Mesendoderm (in vitro differentiated cells): ENCODE data around the gene PYCR2.
A peak's percentile ranks its signal among the peaks of the same experiment; 100 is the strongest.

Experiments
- DNase-seq: peaks from one replicate; pipeline ENCODE4 v3.0.0; 2013
- H2AK5ac ChIP-seq: 2 replicates; pipeline ENCODE4 v1.6.1; 2013; ENCODE audit warnings: low read length, inconsistent platforms
- H2BK120ac ChIP-seq: 2 replicates; pipeline ENCODE4 v1.6.1; 2013; ENCODE audit warnings: low read depth, mild to moderate bottlenecking, low read length, moderate library complexity, mixed read lengths
- H2BK15ac ChIP-seq: replicated peaks from 2 replicates; pipeline ENCODE4 v1.6.1; 2013; ENCODE audit warnings: low read depth, mild to moderate bottlenecking, moderate library complexity
- H2BK5ac ChIP-seq: 2 replicates; pipeline ENCODE4 v1.6.1; 2013; ENCODE audit warnings: low read length, inconsistent platforms
- H3K18ac ChIP-seq: 2 replicates; pipeline ENCODE4 v1.6.1; 2013; ENCODE audit warnings: mild to moderate bottlenecking, low read length, mixed read lengths
- H3K23ac ChIP-seq: one replicate; pipeline ENCODE4 v1.6.1; 2013; ENCODE audit warnings: low read length
- H3K27ac ChIP-seq: 2 replicates; pipeline ENCODE4 v1.5.1; 2013; ENCODE audit warnings: low read depth, mild to moderate bottlenecking, inconsistent platforms, low read length, moderate library complexity
- H3K27me3 ChIP-seq: 2 replicates; pipeline ENCODE4 v1.6.1; 2013; ENCODE audit warnings: low read length, control low read depth, mild to moderate bottlenecking, inconsistent platforms; ENCODE audit not compliant: insufficient read depth, poor library complexity
- H3K36me3 ChIP-seq: 2 replicates; pipeline ENCODE4 v1.6.1; 2013; ENCODE audit warnings: low read length, inconsistent platforms; ENCODE audit not compliant: control insufficient read depth, insufficient read depth
- H3K4ac ChIP-seq: one replicate; pipeline ENCODE4 v1.6.1; 2013; ENCODE audit warnings: low read depth, mild to moderate bottlenecking, low read length, moderate library complexity
- H3K4me1 ChIP-seq: 2 replicates; pipeline ENCODE4 v1.6.1; 2013; ENCODE audit warnings: low read depth, low read length, inconsistent platforms; ENCODE audit not compliant: control insufficient read depth
- H3K4me2 ChIP-seq: 2 replicates; pipeline ENCODE4 v1.6.1; 2013; ENCODE audit warnings: low read length
- H3K4me3 ChIP-seq: 2 replicates; pipeline ENCODE4 v1.5.1; 2013; ENCODE audit warnings: mild to moderate bottlenecking, low read length
- H3K56ac ChIP-seq: one replicate; pipeline ENCODE4 v1.6.1; 2013; ENCODE audit warnings: low read length
- H3K79me1 ChIP-seq: 2 replicates; pipeline ENCODE4 v1.6.1; 2013; ENCODE audit warnings: low read length, inconsistent platforms
- H3K79me2 ChIP-seq: 2 replicates; pipeline ENCODE4 v1.6.1; 2013; ENCODE audit warnings: mild to moderate bottlenecking, low read length; ENCODE audit not compliant: control insufficient read depth, insufficient read depth
- H3K9ac ChIP-seq: 2 replicates; pipeline ENCODE4 v1.6.1; 2013; ENCODE audit warnings: low read length, inconsistent platforms
- H4K5ac ChIP-seq: one replicate; pipeline ENCODE4 v1.6.1; 2013; ENCODE audit warnings: low read length
- H4K8ac ChIP-seq: one replicate; pipeline ENCODE4 v1.6.1; 2013; ENCODE audit warnings: low read depth, mild to moderate bottlenecking, control low read depth, low read length, moderate library complexity
- WGBS: extraction: QIAGEN DNeasy Blood & Tissue Kit; methylation state at CpG from one replicate; pipeline ENCODE4 v1.1.7; 2013; ENCODE audit warnings: low lambda C conversion rate, missing lambda C conversion rate; ENCODE audit not compliant: insufficient coverage; ENCODE audit errors: extremely low coverage; 5-methylcytosine and 5-hydroxymethylcytosine counted together

PYCR2 gene

GRCh38 chr1:225896937-225897549, 27.0 kb downstream of the PYCR2 start:
- WGBS, result no CpG with 5 or more reads among the region's 7 CpGs
- peak overlapping the region; percentile 56 for H3K27ac ChIP-seq

DNA sequence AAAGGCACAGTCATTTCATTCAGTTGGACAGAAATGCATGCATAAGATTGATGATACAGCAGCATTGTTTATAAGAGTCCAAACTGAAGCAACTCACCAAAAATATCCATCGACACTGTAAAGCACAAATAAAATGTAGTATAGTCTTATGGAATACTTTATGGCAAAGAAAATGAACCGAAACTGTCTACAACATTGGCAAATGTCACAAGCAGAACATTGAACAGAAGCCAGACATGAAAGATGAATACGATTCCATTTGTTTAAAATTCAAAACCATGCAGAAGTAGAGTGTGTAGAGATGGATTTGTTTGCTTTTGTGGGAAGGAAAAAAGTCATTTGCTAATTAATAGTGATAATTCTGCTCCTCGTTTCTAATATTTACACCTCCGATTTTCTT, 27.6 kb downstream of the PYCR2 start:
- peaks cover 21% of the 10 kb centered on the region for H3K4me1 ChIP-seq
- DNase-seq, result no peak
- H2AK5ac ChIP-seq, result no peak overlapping the region
- no CpG with 5 or more reads among the region's 5 CpGs for WGBS
- no peak overlapping the region for H2BK120ac ChIP-seq
- no peak overlapping the region for H3K4me2 ChIP-seq
- no peak overlapping the region for H3K27ac ChIP-seq
- H3K4ac ChIP-seq, result no peak overlapping the region
- no peak overlapping the region for H2BK15ac ChIP-seq
- H4K8ac ChIP-seq, result no peak overlapping the region
- H3K23ac ChIP-seq, result no peak overlapping the region
- no peak overlapping the region for H4K5ac ChIP-seq
- no peaks in the 10 kb centered on the region for H3K79me1 ChIP-seq
- no peak overlapping the region for H2BK5ac ChIP-seq
- H3K4me3 ChIP-seq, result no peak overlapping the region
- no peak overlapping the region for H3K9ac ChIP-seq
- no peaks in the 10 kb centered on the region for H3K79me2 ChIP-seq
- H3K56ac ChIP-seq, result peak overlapping the region; percentile 91
- H3K36me3 ChIP-seq, result no peaks in the 10 kb centered on the region
- H3K27me3 ChIP-seq, result no peaks in the 10 kb centered on the region
- no peak overlapping the region for H3K18ac ChIP-seq

More at GRCh38 chr1:225896937-225897549, 27.0 kb downstream of the PYCR2 start:
- Histone ChIP-seq H4K5ac (peak overlapping the region; percentile 30), H3K56ac (peak overlapping the region; percentile 91), H3K23ac (peak overlapping the region; percentile 85), H3K4ac (no peak overlapping the region), H2BK120ac (no peak overlapping the region), H3K18ac (peak overlapping the region; percentile 29), H3K79me2 (no peaks in the 10 kb centered on the region), H3K36me3 (no peaks in the 10 kb centered on the region), H3K9ac (peak overlapping the region; percentile 61), H2AK5ac (peak overlapping the region; percentile 98), H2BK5ac (peak overlapping the region; percentile 97), H3K27me3 (no peaks in the 10 kb centered on the region), H4K8ac (no peak overlapping the region), H3K4me1 (peaks cover 21% of the 10 kb centered on the region), H2BK15ac (no peak overlapping the region), H3K4me3 (no peak overlapping the region), H3K4me2 (no peak overlapping the region), H3K79me1 (no peaks in the 10 kb centered on the region)
- peak; percentile 56 for DNase-seq

DNA sequence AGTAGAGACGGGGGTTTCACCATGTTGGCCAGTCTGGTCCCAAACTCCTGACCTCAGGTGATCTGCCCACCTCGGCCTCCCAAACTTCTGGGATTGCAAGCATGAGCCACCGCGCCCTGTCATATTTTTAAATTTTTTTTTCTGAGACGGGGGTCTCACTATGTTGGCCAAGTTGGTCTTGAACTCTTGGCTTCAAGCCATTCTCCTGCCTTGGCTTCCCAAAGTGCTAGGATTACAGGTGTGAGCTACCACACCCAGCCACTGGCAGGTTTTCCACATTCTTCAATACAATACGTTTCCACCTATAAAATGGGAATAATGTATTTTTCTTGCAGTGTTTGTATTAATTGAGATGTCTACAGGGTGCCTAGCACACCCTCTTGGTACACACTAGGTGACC, 31.7 kb downstream of the PYCR2 start:
- Histone ChIP-seq H3K4me3 (no peak overlapping the region), H3K27ac (no peak overlapping the region), H3K4me2 (no peak overlapping the region), H2AK5ac (no peak overlapping the region), H3K36me3 (no peaks in the 10 kb centered on the region), H2BK15ac (no peak overlapping the region), H3K79me1 (no peaks in the 10 kb centered on the region), H4K8ac (no peak overlapping the region), H2BK5ac (no peak overlapping the region), H3K23ac (no peak overlapping the region), H3K9ac (no peak overlapping the region), H3K56ac (no peak overlapping the region), H3K27me3 (no peaks in the 10 kb centered on the region), H4K5ac (no peak overlapping the region), H2BK120ac (no peak overlapping the region), H3K79me2 (no peaks in the 10 kb centered on the region), H3K18ac (no peak overlapping the region), H3K4ac (no peak overlapping the region), H3K4me1 (peaks cover 22% of the 10 kb centered on the region)
- no peak for DNase-seq
- WGBS, result no CpG with 5 or more reads among the region's 6 CpGs

DNA sequence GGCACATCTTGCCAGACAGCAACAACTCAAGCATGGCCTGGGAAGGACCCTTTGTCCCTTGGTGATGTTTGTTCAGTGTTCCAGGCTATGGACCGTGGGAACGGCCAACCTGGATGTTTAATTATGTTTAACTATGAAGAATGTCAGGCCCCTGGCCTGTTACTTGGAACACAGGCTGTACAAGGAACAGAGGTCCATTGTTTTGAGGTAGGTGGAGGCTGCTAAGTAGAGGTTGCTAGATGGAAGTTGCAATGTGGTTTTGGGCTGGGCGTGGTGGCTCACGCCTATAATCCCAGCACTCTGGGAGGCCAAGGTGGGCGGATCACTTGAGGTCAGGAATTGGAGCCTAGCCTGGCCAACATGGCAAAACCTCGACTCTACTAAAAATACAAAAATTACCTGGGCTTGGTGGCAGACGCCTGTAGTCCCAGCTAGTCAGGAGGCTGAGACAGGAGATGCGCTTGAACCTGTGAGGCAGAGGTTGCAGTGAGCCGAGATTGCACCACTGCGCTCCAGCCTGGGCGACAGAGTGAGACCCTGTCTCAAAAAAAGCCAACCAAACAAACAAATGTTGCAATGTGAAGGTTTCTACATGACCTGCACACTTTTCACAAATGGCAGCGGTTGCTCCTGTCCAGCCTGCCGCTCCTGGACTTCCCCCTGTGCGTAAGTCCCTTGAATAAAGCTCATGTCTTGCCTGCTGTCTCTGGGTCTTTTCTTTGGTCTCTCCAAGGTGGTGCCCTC, 32.6 kb downstream of the PYCR2 start:
- Histone ChIP-seq H3K79me2 (no peaks in the 10 kb centered on the region), H3K27ac (no peak overlapping the region), H2BK15ac (no peak overlapping the region), H3K36me3 (no peaks in the 10 kb centered on the region), H2AK5ac (peak overlapping the region; percentile 97), H4K8ac (no peak overlapping the region), H4K5ac (no peak overlapping the region), H3K18ac (peak overlapping the region; percentile 76), H2BK120ac (no peak overlapping the region), H3K4me1 (peaks cover 16% of the 10 kb centered on the region), H3K79me1 (no peaks in the 10 kb centered on the region), H2BK5ac (peak overlapping the region; percentile 90), H3K23ac (no peak overlapping the region), H3K4ac (peak overlapping the region; percentile 65), H3K56ac (peak overlapping the region; percentile 80), H3K4me3 (no peak overlapping the region), H3K4me2 (no peak overlapping the region), H3K9ac (no peak overlapping the region), H3K27me3 (no peaks in the 10 kb centered on the region)
- no peak for DNase-seq
- WGBS, result no CpG with 5 or more reads among the region's 14 CpGs

DNA sequence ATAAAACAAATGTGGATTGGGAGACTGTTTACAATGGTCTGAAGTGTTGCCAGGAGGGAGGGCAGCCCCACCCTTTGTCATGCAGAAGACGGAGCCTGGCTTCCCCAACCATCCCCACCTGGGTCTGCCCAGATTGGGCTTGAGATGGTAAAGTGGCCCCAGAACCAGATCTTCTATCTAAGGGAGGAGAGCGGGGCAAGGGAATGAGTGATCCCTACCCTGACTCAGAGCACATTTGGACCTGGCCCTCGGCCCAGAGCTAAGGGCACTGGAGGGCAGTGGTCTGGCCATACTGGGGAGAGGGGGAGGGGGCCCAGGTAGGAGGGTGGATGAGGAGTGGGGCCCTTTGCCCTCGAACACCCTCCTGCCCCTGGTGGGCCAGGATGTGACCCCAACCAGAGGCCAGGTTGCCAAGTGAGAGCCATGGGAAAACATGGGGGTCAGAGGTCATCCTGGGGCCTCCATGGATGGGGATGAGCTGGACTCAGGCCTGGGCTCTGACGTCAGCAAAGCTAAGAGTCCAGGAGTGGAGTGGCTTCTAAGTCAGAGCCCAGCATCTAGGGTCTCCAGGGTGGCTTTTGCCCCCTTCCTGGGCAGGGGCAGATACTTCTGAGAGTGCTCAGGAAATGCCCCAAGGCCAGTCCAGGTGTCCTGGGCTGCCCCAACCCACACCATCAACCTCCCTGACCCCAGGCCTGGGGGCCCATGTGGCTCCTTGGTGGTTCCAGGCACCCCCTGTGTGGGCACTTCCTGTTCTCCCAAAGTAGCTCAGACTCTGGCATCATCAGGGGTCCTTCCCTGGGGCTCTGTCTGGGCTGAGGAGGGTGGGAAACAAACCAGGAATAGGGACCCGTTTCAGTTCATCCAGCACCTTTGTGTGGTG, 33.5 kb downstream of the PYCR2 start:
- Histone ChIP-seq H4K8ac (no peak overlapping the region), H3K4me1 (peaks cover 16% of the 10 kb centered on the region), H3K4me2 (no peak overlapping the region), H3K79me2 (no peaks in the 10 kb centered on the region), H3K18ac (peak overlapping the region; percentile 12), H2BK120ac (no peak overlapping the region), H2AK5ac (peak overlapping the region; percentile 91), H3K27ac (no peak overlapping the region), H3K79me1 (no peaks in the 10 kb centered on the region), H3K36me3 (peaks cover 1% of the 10 kb centered on the region), H3K27me3 (no peaks in the 10 kb centered on the region), H4K5ac (no peak overlapping the region), H3K56ac (peak overlapping the region; percentile 80), H3K4ac (peak overlapping the region; percentile 65), H3K4me3 (no peak overlapping the region), H2BK5ac (peak overlapping the region; percentile 90), H2BK15ac (no peak overlapping the region), H3K9ac (no peak overlapping the region), H3K23ac (no peak overlapping the region)
- no peak for DNase-seq
- no CpG with 5 or more reads among the region's 6 CpGs for WGBS
